ENCODE data around the gene TERF2IP.

Gene TERF2IP

DNA sequence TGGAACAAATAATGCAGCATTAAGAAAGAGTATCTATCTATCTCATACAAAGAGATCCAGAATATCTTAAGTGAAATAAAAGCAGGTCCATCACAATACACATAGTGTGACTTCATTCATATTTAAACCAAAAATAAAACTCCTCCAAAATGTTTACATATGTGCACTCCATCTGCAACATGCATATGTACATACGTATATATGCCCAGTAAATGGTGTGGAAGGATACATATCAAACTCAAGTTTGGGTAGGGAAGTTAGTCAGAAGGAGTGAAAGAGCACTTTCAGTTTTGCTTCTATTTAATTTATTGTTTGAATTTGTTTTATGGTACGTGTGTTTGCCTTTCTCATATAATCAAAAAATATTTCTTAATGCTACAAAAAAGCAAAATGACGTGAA is 12.5 kb upstream of the TERF2IP start:
- DNase-seq (ENCODE audit: low read depth) = no peak

DNA sequence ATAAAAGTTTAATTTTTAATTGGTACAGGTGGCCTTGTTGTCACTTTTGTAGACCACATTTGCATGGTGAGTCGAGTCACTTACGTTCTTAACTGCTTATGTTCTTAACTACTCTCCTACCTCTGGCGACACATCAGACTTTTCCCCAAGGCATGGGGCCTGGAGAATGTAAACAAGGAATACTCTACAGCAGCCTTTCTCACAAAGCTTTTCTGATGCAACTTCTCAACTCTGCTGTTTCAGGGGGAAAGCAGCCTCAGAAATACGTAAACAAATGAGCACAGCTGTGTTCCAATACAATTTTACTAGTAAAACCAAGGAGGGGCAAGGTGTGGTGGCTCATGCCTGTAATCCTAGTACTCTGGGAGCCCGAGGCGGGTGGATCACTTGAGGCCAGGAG is 7.0 kb upstream of the TERF2IP start:
- DNase-seq (ENCODE audit: low read depth) = no peak

- no peak for DNase-seq (ENCODE audit: low read depth)
Measured at GRCh38 chr16:75644240-75645012, 3.1 kb upstream of the TERF2IP start.

DNA sequence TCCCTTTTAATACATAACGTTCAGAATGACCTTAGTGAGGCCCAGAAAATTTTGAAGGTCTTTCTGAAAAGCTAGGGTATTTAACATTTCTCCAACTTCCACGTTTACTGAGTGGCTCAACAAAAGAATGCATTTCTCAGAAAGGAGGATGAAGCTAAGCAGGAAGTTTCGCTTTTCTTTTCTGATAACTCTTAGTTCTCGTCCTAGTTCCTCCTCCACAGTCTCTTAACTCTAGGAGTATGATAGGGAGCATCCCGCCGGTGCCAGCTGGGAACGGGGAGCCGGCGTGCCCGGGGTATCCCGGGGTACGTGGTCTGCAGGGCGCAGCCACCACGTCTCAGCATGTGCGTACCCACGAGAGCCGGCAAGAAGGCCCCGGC is 471 bp upstream of the TERF2IP start:
- DNase-seq (ENCODE audit: low read depth) = no peak

DNA sequence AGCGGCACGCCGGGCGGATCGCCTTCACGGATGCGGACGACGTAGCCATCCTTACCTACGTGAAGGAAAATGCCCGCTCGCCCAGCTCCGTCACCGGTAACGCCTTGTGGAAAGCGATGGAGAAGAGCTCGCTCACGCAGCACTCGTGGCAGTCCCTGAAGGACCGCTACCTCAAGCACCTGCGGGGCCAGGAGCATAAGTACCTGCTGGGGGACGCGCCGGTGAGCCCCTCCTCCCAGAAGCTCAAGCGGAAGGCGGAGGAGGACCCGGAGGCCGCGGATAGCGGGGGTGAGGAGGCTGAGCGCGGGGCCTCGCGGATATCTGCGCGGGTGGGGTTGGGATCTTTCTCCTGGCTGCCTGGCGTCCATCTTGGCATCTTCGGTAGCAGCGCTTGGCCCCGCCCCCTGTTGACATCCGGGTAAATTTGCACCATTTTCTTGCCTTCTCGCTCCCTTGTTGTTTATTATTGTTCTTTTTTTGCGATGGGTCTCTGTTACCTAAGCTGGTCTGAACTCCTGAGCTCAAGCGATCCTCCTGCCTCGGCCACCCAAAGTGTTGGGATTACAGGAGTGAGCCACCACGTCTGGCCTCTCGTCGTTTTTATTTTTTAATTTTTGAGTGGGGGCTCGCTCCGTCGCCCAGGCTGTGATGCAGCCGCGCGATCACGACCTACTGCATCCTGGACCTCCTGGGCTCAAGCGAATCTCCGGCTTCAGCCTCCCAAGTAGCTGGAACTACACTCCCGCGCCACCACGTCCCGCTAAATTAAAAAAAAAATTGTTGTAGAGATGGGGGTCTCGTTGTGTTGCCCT is 898 bp downstream of the TERF2IP start:
- peak; percentile 75 for DNase-seq (ENCODE audit: low read depth)

DNA sequence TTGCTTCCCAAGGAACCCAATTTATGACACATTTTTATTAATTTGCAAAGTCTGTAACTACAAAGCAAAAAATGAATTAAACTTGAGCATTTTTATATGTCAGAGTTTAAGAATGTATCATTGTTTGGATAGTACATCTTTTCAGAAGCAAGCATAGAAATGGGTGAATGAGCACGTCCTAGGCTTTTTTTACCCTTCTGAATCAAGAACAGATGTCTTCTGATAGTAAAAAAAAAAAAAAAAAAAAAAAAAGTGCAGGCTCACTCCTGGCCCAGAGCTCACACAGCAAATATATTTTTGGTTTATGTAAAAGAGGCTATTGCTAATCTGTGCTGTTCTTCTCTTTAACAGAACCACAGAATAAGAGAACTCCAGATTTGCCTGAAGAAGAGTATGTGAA is 6.3 kb downstream of the TERF2IP start:
- no peak for DNase-seq (ENCODE audit: low read depth)

GRCh38 chr16:75658175-75658574 is 10.6 kb downstream of the TERF2IP start:
- DNase-seq (ENCODE audit: low read depth) = no peak

- no peak for DNase-seq (ENCODE audit: low read depth)
Measured at GRCh38 chr16:75660321-75660720, 12.7 kb downstream of the TERF2IP start.

DNA sequence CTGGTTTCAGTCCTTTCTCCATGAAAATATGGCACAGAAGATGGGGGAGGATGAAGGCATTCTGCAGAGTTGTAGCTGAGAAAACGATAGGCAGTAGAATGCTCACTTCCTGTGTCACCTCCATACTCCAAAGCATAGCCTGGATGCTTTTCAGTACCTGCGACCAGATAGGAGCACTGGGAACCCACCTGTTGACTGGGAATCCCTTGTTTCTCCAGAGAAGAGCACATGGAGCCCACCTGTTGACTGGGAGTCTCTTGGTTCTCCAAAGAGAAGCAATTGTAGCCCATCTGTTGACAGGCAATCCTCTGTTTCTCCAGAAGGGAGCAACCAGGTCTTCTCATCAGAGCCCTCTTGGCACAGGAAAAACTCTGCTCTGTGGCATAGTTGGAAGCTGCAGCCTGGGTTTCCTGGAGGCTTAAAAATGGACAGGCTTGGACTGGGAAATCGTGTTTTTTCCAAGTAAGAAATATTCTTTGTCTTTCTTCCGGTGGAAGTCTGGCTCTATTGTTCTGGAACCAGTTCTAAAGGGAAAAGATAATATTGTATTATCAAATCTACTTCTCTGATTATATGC is 13.2 kb downstream of the TERF2IP start:
- DNase-seq (ENCODE audit: low read depth) = no peak

- no peak for DNase-seq (ENCODE audit: low read depth)
Measured at GRCh38 chr16:75667503-75667902, 19.9 kb downstream of the TERF2IP start.

DNA sequence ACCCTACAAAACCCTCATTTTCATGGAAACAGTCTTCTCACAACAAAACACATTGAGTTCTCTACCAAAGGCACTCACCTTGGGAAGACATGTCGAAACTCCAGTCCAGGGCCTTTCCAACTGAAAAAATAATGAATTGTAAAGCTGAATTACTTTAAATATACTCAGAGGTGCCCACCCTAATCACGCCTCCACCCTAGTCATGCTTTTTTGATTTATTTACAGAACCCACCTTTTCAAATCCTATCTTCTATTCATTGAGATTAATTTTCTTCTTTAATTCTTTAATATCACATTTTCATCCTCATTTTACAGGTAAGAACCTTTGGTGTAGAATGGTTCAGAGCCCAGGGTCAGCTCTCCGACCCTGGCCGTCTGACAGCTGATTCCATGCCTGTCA is 29.3 kb downstream of the TERF2IP start, which contains the start of gene CPHXL2:
TSS of gene CPHXL2 (minus strand) at position 101 of the 400 bp plus-strand sequence. CDS start at position 91, 10 bp downstream.
- no peak for DNase-seq (ENCODE audit: low read depth)

DNA sequence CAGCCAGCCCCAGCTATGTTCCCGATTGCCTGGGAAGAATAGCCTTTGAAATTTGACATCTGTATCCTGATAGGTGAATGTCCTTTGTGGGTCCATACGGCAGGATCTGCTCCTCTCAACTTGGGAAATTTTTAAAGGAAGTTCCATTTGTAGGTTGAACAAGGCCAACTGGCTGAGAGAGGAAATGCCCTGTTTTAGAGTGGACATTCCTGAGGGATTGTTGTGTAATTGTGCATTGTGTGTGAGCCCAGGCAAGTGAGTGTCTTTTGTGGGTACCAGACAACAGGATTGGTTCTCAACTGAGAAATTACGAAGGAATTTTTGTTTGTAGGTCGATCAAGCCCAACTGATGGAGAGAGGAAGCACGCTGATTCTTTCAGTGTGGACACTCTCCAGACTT is 31.8 kb downstream of the TERF2IP start:
- no peak for DNase-seq (ENCODE audit: low read depth)

GRCh38 chr16:75682308-75682707 is 34.7 kb downstream of the TERF2IP start:
- DNase-seq (ENCODE audit: low read depth) = no peak

DNA sequence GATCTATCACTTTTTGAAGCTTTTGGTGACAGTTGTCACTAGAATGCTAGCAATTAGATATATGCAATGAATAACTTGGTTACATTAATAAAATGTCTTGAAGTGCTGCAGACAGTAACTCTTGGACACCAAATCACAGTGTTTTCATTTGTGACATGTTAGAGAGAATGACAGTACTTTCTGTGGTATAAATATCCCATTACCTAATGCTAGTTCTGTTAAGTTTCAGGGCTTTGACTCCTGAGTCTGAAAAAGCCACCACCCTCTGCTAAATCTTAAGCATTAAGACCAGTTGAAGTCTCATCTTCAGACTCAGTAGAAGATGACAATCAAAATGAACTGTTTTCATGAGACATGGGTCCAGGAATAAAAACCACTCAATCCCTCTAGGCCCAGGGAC is 39.8 kb downstream of the TERF2IP start:
- no peak for DNase-seq (ENCODE audit: low read depth)

GRCh38 chr16:75695708-75696107 is 48.1 kb downstream of the TERF2IP start:
- no peak for DNase-seq (ENCODE audit: low read depth)

DNA sequence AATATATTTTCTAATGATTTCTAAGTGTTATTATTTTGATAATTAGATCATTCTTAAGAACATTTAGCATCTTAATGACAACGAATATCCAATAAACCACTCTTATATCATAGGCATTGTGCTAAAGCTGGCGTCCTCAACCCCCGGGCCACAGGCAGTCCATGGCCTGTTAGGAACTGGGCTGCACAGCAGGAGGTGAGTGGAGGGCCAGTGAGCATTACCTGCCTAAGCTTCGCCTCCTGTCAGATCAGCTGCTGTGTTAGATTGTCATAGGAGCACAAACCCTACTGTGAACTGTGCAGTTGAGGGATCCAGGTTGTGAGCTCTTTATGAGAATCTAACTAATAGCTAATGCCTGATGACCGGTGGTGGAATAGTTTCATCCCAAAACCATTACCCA is 50.0 kb downstream of the TERF2IP start:
- DNase-seq (ENCODE audit: low read depth) = no peak

- DNase-seq (ENCODE audit: low read depth) = no peak
Measured at GRCh38 chr16:75701361-75701760, 53.8 kb downstream of the TERF2IP start, which contains the start of gene DUXB. Gene DUXB, minus strand, starts transcription at chr16:75701461. Its CDS starts 43 bp downstream, at chr16:75701418.

- DNase-seq (ENCODE audit: low read depth) = no peak
Measured at GRCh38 chr16:75702242-75702641, 54.7 kb downstream of the TERF2IP start.

- DNase-seq (ENCODE audit: low read depth) = no peak
Measured at GRCh38 chr16:75703306-75703705, 55.7 kb downstream of the TERF2IP start.

All from T-helper 22 cell (primary cell).